Endodermal cell (in vitro differentiated cells): Measurements from ENCODE around the gene TMEM205. TPM values are rescaled to one million over a fixed set of nuclear protein-coding genes. Genes with fewer than 3 reads are reported as not detected.

Source experiments
- DNase-seq: peaks from one replicate; pipeline ENCODE4 v3.0.0-alpha.2; 2017
- H3K27ac ChIP-seq: 2 replicates; pipeline ENCODE4 v1.5.1; 2013; ENCODE audit warnings: mild to moderate bottlenecking, low read depth, low read length, moderate library complexity
- H3K27me3 ChIP-seq: 2 replicates; pipeline ENCODE4 v1.6.1; 2013; ENCODE audit warnings: mild to moderate bottlenecking, low read length, moderate library complexity; ENCODE audit not compliant: insufficient read depth, control insufficient read depth, poor library complexity, severe bottlenecking
- H3K36me3 ChIP-seq: 2 replicates; pipeline ENCODE4 v1.7.0; 2013; ENCODE audit warnings: mild to moderate bottlenecking, low read length, moderate library complexity; ENCODE audit not compliant: control insufficient read depth, insufficient read depth
- H3K4me1 ChIP-seq: one replicate; pipeline ENCODE4 v1.7.0; 2013; ENCODE audit warnings: low read length; ENCODE audit not compliant: control insufficient read depth, insufficient read depth
- H3K4me3 ChIP-seq: 2 replicates; pipeline ENCODE4 v1.5.1; 2013; ENCODE audit warnings: mild to moderate bottlenecking, low read length, moderate library complexity
- H3K9ac ChIP-seq: 2 replicates; pipeline ENCODE4 v1.6.1; 2013; ENCODE audit warnings: mild to moderate bottlenecking, low read length, moderate library complexity; ENCODE audit not compliant: poor library complexity, severe bottlenecking; ENCODE audit errors: extremely low read depth
- H3K9me3 ChIP-seq: 2 replicates; pipeline ENCODE4 v1.6.1; 2013; ENCODE audit warnings: mild to moderate bottlenecking, low read length, moderate library complexity; ENCODE audit not compliant: control insufficient read depth
- H3K27ac Mint-ChIP-seq: 2 replicates; pipeline ENCODE4 v1.8.0; 2020; ENCODE audit warnings: mixed read lengths
- H3K27me3 Mint-ChIP-seq: 2 replicates; pipeline ENCODE4 v1.8.0; 2021; ENCODE audit warnings: mild to moderate bottlenecking, mixed read lengths; ENCODE audit not compliant: insufficient read depth
- H3K36me3 Mint-ChIP-seq: 2 replicates; pipeline ENCODE4 v1.8.0; 2020; ENCODE audit warnings: low read depth, mixed read lengths
- H3K4me1 Mint-ChIP-seq: 2 replicates; pipeline ENCODE4 v1.8.0; 2020; ENCODE audit warnings: mixed read lengths
- H3K4me3 Mint-ChIP-seq: 2 replicates; pipeline ENCODE4 v1.8.0; 2020; ENCODE audit warnings: mild to moderate bottlenecking, moderate library complexity, mixed read lengths
- H3K9me3 Mint-ChIP-seq: 2 replicates; pipeline ENCODE4 v1.8.0; 2020; ENCODE audit warnings: mild to moderate bottlenecking, mixed read lengths
- WGBS, 2 experiments: methylation state at CpG; one replicate each; pipeline versions ENCODE4 v1.1.5 to v1.1.7; 2013; ENCODE audit warnings: missing lambda C conversion rate in 2 of 2, mixed read lengths in 1 of 2; ENCODE audit not compliant: insufficient coverage in 1 of 2, insufficient read length in 1 of 2; 5-methylcytosine and 5-hydroxymethylcytosine counted together
- total RNA-seq, 2 donors: library from RNA; stranded (reverse); fragmentation: NEBNext Ultra II Directional in 1 of 2; extraction: Animal tissue kit (Norgen Biotek cat#: 25700) in 1 of 2; gene quantifications; 2 replicates in 1 of 2; 3 replicates in 1 of 2; pipeline ENCODE4 v1.2.1, GENCODE V29; 2021
- TF ChIP-seq, protein P1 (sequence below): fragments of 200-600 bp; sonication (generic); conservative IDR thresholded peaks from 2 replicates; pipeline ENCODE4 v1.5.0; 2021; ENCODE audit warnings: antibody characterized with exemption, mild to moderate bottlenecking

TMEM205 gene
- total RNA-seq, 2 donors from 2014 or later: 58.2 to 58.9 TPM

DNA sequence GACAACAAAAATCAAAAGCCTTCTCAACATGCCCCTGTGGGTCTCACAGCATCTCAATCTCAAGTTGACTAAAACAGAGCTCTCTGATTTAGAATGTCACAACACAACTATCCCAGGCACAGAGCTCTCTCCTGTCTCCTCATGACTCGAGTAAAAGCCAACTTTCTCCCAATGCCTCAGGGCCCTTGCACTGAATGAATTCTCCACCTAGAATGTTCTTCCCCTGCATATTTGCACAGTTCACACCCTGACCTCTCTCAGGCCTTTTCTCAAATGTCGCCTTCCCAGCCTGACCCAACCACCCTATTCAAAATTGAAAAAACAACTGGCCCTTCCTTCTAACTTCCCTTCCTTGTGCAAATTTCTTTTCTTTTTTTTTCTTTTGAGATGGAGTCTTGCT lies 24.7 kb upstream of the TMEM205 start:
- Histone ChIP-seq H3K4me1 (peaks cover 4% of the 10 kb centered on the region), H3K9me3 (no peaks in the 10 kb centered on the region), H3K9ac (no peak overlapping the region), H3K36me3 (no peaks in the 10 kb centered on the region), H3K27me3 (no peaks in the 10 kb centered on the region), H3K27ac (no peak overlapping the region), H3K4me3 (no peak overlapping the region)
- Mint-ChIP-seq H3K27me3 (no peaks in the 10 kb centered on the region), H3K36me3 (peaks cover 14% of the 10 kb centered on the region), H3K9me3 (no peaks in the 10 kb centered on the region), H3K4me3 (no peak overlapping the region), H3K27ac (no peak overlapping the region), H3K4me1 (no peaks in the 10 kb centered on the region)
- TF ChIP-seq, protein P1, sequence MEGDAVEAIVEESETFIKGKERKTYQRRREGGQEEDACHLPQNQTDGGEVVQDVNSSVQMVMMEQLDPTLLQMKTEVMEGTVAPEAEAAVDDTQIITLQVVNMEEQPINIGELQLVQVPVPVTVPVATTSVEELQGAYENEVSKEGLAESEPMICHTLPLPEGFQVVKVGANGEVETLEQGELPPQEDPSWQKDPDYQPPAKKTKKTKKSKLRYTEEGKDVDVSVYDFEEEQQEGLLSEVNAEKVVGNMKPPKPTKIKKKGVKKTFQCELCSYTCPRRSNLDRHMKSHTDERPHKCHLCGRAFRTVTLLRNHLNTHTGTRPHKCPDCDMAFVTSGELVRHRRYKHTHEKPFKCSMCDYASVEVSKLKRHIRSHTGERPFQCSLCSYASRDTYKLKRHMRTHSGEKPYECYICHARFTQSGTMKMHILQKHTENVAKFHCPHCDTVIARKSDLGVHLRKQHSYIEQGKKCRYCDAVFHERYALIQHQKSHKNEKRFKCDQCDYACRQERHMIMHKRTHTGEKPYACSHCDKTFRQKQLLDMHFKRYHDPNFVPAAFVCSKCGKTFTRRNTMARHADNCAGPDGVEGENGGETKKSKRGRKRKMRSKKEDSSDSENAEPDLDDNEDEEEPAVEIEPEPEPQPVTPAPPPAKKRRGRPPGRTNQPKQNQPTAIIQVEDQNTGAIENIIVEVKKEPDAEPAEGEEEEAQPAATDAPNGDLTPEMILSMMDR: no peak
- DNase-seq: no peak
- 91 to 94% methylated on average over 2 of the region's 2 CpGs for WGBS, 2 experiments

DNA sequence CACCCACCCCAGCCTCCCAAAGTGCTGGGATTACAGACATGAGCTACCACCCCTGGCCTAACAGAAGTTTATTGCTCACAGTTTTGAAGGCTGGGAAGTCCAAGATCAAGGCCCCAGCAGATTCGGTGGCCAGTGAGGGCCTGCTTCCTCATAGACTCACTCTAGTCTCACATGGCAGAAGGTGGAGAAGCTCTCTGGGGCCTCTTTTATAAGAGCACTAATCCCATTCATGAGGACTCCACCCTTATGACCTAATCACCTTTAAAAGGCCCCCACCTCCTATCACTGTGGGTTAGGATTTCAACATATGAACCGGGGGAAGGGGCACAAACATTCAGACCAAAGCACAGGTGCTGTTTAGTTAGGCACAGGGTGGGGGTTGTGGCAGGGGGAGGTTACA lies 21.5 kb upstream of the TMEM205 start:
- TF ChIP-seq, protein P1: no peak
- Histone ChIP-seq H3K36me3 (no peaks in the 10 kb centered on the region), H3K27me3 (no peaks in the 10 kb centered on the region), H3K4me1 (no peaks in the 10 kb centered on the region), H3K9ac (no peak overlapping the region), H3K9me3 (no peaks in the 10 kb centered on the region), H3K27ac (no peak overlapping the region), H3K4me3 (no peak overlapping the region)
- Mint-ChIP-seq H3K4me1 (no peaks in the 10 kb centered on the region), H3K9me3 (no peaks in the 10 kb centered on the region), H3K27ac (no peak overlapping the region), H3K4me3 (no peak overlapping the region), H3K36me3 (peaks cover 14% of the 10 kb centered on the region), H3K27me3 (no peaks in the 10 kb centered on the region)
- no peak for DNase-seq
- 86 to 90% methylated on average over 1 to 2 of the region's 2 CpGs for WGBS, 2 experiments

DNA sequence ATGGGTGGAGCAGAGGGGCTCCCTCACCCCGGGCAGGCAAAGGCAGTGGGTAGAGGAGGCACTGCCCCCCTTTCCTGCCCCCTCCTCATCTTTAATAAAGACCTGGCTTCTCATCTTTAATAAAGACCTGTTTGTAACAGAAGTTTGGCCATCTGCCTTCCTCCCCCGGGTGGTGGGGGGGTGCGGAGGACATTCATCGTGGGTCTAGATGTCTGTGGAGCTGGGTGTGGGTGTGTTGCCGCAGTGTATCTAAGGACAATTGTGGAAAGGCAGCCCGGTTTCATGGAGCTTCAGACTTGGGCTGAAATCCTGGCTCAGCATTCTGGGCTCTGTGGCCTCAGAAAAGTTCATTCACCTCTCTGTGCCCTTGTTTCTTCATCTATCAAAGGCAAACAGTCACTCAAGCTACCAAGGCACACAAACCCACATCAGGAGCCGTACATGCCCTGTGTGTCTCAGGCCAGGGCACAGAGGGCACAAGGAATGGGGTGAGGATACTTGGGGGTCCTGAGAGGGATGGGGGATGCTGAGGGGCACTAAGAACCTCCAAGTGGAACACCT lies 19.6 kb upstream of the TMEM205 start:
- 94 to 96% methylated on average over 3 to 7 of the region's 7 CpGs for whole genome bisulfite sequencing, 2 experiments

More for the DNA sequence above, 19.6 kb upstream of the TMEM205 start:
- peaks cover 8% of the 10 kb centered on the region for H3K36me3 Mint-ChIP-seq
- no peak overlapping the region for H3K27ac Mint-ChIP-seq
- no peaks in the 10 kb centered on the region for H3K36me3 ChIP-seq
- H3K9me3 Mint-ChIP-seq: no peaks in the 10 kb centered on the region
- no peak overlapping the region for H3K9ac ChIP-seq
- no peaks in the 10 kb centered on the region for H3K4me1 Mint-ChIP-seq
- H3K27me3 ChIP-seq: peaks cover 6% of the 10 kb centered on the region
- no peaks in the 10 kb centered on the region for H3K9me3 ChIP-seq
- H3K27ac ChIP-seq: no peak overlapping the region
- TF ChIP-seq, protein P1: no peak
- H3K4me1 ChIP-seq: no peaks in the 10 kb centered on the region
- H3K4me3 Mint-ChIP-seq: no peak overlapping the region
- H3K27me3 Mint-ChIP-seq: peaks cover 10% of the 10 kb centered on the region
- no peak for DNase-seq
- no peak overlapping the region for H3K4me3 ChIP-seq
